PC-3 (cell line): ENCODE results near the gene HBE1.

Source experiments
- CTCF ChIP-seq: fragments of 300-600 bp; sonication (generic); conservative IDR thresholded peaks from 2 replicates; pipeline ENCODE4 v1.5.1; 2017; ENCODE audit warnings: antibody characterized with exemption, low read depth, mild to moderate bottlenecking, low read length
- EZH2 ChIP-seq: fragments of 300-600 bp; sonication (generic); IDR thresholded peaks from one replicate; pipeline ENCODE4 v1.6.1; 2017; ENCODE audit warnings: antibody characterized with exemption, mild to moderate bottlenecking, low read length; ENCODE audit not compliant: unreplicated experiment

DNA sequence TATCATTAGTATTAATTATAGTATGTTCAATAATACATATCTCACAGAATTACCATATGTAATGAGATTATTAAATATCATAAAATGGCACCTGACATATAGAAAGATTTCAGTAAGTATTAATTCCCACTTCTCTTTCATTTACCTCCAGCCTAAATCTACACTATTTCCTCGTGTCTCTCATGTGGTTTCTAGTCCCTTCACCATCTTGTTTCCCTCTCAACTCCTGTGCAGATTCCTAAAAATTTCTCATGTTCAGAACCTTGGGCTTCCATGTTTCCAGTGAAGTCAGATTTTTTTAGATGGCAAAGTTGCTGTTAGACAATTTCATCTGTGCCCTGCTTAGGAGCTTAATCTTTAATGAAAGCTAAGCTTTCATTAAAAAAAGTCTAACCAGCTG lies 14.1 kb upstream of the HBE1 start:
- no peak for TF ChIP-seq CTCF
- TF ChIP-seq EZH2: no peak
